ENCODE measurements around the gene FSTL1. TPM values are rescaled to one million over a fixed set of nuclear protein-coding genes. Genes with fewer than 3 reads are reported as not detected.

Gene FSTL1
- total RNA-seq: 10 to 100 TPM; 20.4 to 81.8 TPM

- Histone ChIP-seq H3K36me3 (no peaks in the 10 kb centered on the region), H3K27me3 (peaks cover 6% of the 10 kb centered on the region), H3K4me1 (peaks cover 7% of the 10 kb centered on the region), H3K27ac (peak within 1 kb of the TSS; percentile 73), H3K9me3 (no peaks in the 10 kb centered on the region), H3K9ac (ENCODE audit: low read depth in 2 of 2, low read length in 2 of 2) (peak within 1 kb of the TSS; percentile 77 to 82), H3K4me3 (peak within 1 kb of the TSS; percentile 73)
- no peak for TF ChIP-seq CTCF (IDR thresholded peaks at IDR 0.05)
- intact Hi-C loops (cut with DNase I): no loop called here
- peak; percentile 33 for DNase-seq
These were observed at the start of gene FSTL1 for GRCh38 chr3:120450600-120451271. Gene FSTL1 (minus strand): TSS chr3:120450992. CDS start chr3:120450746, 246 bp downstream.

GRCh38 chr3:120498556-120499346 lies 48.0 kb upstream of the FSTL1 start:
- Histone ChIP-seq H3K9ac (ENCODE audit: low read depth in 2 of 2, low read length in 2 of 2) (no peak overlapping the region), H3K27ac (no peak overlapping the region)

GRCh38 chr3:120497818-120498217 lies 47.0 kb upstream of the FSTL1 start:
- Histone ChIP-seq H3K4me3 (no peak overlapping the region), H3K9ac (ENCODE audit: low read depth in 2 of 2, low read length in 2 of 2) (no peak overlapping the region), H3K27me3 (no peaks in the 10 kb centered on the region), H3K4me1 (no peaks in the 10 kb centered on the region), H3K36me3 (no peaks in the 10 kb centered on the region), H3K9me3 (no peaks in the 10 kb centered on the region), H3K27ac (no peak overlapping the region)
- intact Hi-C loops (cut with DNase I): no loop called here
- no peak for TF ChIP-seq CTCF (IDR thresholded peaks at IDR 0.05)
- no peak for DNase-seq

More at GRCh38 chr3:120498556-120499346, 48.0 kb upstream of the FSTL1 start:
- no peak for TF ChIP-seq CTCF (IDR thresholded peaks at IDR 0.05)
- Histone ChIP-seq H3K4me1 (no peaks in the 10 kb centered on the region), H3K36me3 (no peaks in the 10 kb centered on the region), H3K9me3 (no peaks in the 10 kb centered on the region), H3K4me3 (no peak overlapping the region), H3K27me3 (no peaks in the 10 kb centered on the region)
- intact Hi-C loops (cut with DNase I): no loop called here
- DNase-seq: no peak

GRCh38 chr3:120497336-120497735 lies 46.5 kb upstream of the FSTL1 start:
- H3K9ac ChIP-seq (ENCODE audit: low read depth in 2 of 2, low read length in 2 of 2): no peak overlapping the region
- no peaks in the 10 kb centered on the region for H3K27me3 ChIP-seq
- TF ChIP-seq CTCF (IDR thresholded peaks at IDR 0.05): no peak
- no peak overlapping the region for H3K4me3 ChIP-seq
- no peak for DNase-seq
- H3K9me3 ChIP-seq: no peaks in the 10 kb centered on the region
- H3K4me1 ChIP-seq: no peaks in the 10 kb centered on the region
- intact Hi-C loops (cut with DNase I): no loop called here
- H3K27ac ChIP-seq: no peak overlapping the region
- H3K36me3 ChIP-seq: no peaks in the 10 kb centered on the region

GRCh38 chr3:120496278-120497002 lies 45.6 kb upstream of the FSTL1 start:
- no peaks in the 10 kb centered on the region for H3K9me3 ChIP-seq
- no peaks in the 10 kb centered on the region for H3K4me1 ChIP-seq
- intact Hi-C loops (cut with DNase I): no loop called here
- no peak for DNase-seq
- no peaks in the 10 kb centered on the region for H3K36me3 ChIP-seq
- H3K27me3 ChIP-seq: no peaks in the 10 kb centered on the region
- no peak overlapping the region for H3K9ac ChIP-seq (ENCODE audit: low read depth in 2 of 2, low read length in 2 of 2)
- H3K27ac ChIP-seq: no peak overlapping the region
- TF ChIP-seq CTCF (IDR thresholded peaks at IDR 0.05): no peak
- H3K4me3 ChIP-seq: no peak overlapping the region

Measured in colonic mucosa (tissue), 4 donors.